ENCODE results near the gene N4BP3. TPM values are rescaled to one million over a fixed set of nuclear protein-coding genes. Genes with fewer than 3 reads are reported as not detected.

N4BP3 gene
- total and polyA plus RNA-seq, 3 experiments from 2014 or later: 1.7 to 5.3 (median 5.2) TPM

GRCh38 chr5:178104492-178104891 lies 8.8 kb upstream of the N4BP3 start:
- no peaks in the 10 kb centered on the region for H3K4me1 ChIP-seq (ENCODE audit: insufficient read depth, low read length)
- H3K9me3 ChIP-seq (ENCODE audit: low read length): no peaks in the 10 kb centered on the region
- Mint-ChIP-seq H3K9me3 (no peaks in the 10 kb centered on the region), H3K4me3 (no peak overlapping the region), H3K4me1 (peaks cover 0 to 20% (median 7%) of the 10 kb centered on the region in 3 donors), H3K27ac (peak overlapping the region in 1 of 8 donors; percentile 93), H3K36me3 (no peaks in the 10 kb centered on the region), H3K27me3 (no peaks in the 10 kb centered on the region)
- H3K4me3 ChIP-seq (ENCODE audit: low read length): no peak overlapping the region
- DNase-seq: peak in 1 of 5 donors; percentile 21
- no peaks in the 10 kb centered on the region for H3K27me3 ChIP-seq (ENCODE audit: insufficient read depth, low read length, poor library complexity, severe bottlenecking)
- H3K36me3 ChIP-seq (ENCODE audit: insufficient read depth, low read length): no peaks in the 10 kb centered on the region
- H3K27ac ChIP-seq (ENCODE audit: low read depth, low read length): no peak overlapping the region
- ChIA-PET POLR2A (no interaction called here), CTCF (interaction anchor here (1.1 kb wide), 1 partner anchor 12 kb away, joined by 3 read pairs; no protein-coding TSS in a partner anchor)

- CTCF ChIA-PET: interaction anchor here (1.6 kb wide), 1 partner anchor 14 kb away, joined by 6 read pairs; no protein-coding TSS in a partner anchor
Observed at GRCh38 chr5:178106086-178106485, 7.2 kb upstream of the N4BP3 start.

GRCh38 chr5:178106556-178107239 lies 6.6 kb upstream of the N4BP3 start:
- no peaks in the 10 kb centered on the region for H3K36me3 Mint-ChIP-seq
- H3K27ac Mint-ChIP-seq: peak overlapping the region in 2 of 8 donors; percentile 23 to 60
- Histone ChIP-seq H3K9me3 (ENCODE audit: low read length) (no peaks in the 10 kb centered on the region), H3K27me3 (ENCODE audit: insufficient read depth, low read length, poor library complexity, severe bottlenecking) (no peaks in the 10 kb centered on the region), H3K36me3 (ENCODE audit: insufficient read depth, low read length) (no peaks in the 10 kb centered on the region), H3K27ac (ENCODE audit: low read depth, low read length) (no peak overlapping the region), H3K4me1 (ENCODE audit: insufficient read depth, low read length) (no peaks in the 10 kb centered on the region), H3K4me3 (ENCODE audit: low read length) (no peak overlapping the region)
- no peak for DNase-seq
- no peaks in the 10 kb centered on the region for H3K27me3 Mint-ChIP-seq
- ChIA-PET POLR2A (no interaction called here), CTCF (interaction anchor here (1.1 to 1.8 kb wide), 3 partner anchors 14 to 39 kb away, joined by 4 to 7 read pairs (median 6); no protein-coding TSS in a partner anchor)
- no peaks in the 10 kb centered on the region for H3K9me3 Mint-ChIP-seq
- H3K4me1 Mint-ChIP-seq: peaks cover 0 to 20% (median 7%) of the 10 kb centered on the region in 3 donors
- no peak overlapping the region for H3K4me3 Mint-ChIP-seq

More at GRCh38 chr5:178106086-178106485, 7.2 kb upstream of the N4BP3 start:
- Mint-ChIP-seq H3K4me1 (peaks cover 0 to 20% (median 7%) of the 10 kb centered on the region in 3 donors), H3K9me3 (no peaks in the 10 kb centered on the region), H3K4me3 (no peak overlapping the region), H3K27me3 (no peaks in the 10 kb centered on the region), H3K27ac (no peak overlapping the region), H3K36me3 (no peaks in the 10 kb centered on the region)
- H3K4me3 ChIP-seq (ENCODE audit: low read length): no peak overlapping the region
- no peaks in the 10 kb centered on the region for H3K36me3 ChIP-seq (ENCODE audit: insufficient read depth, low read length)
- no peaks in the 10 kb centered on the region for H3K27me3 ChIP-seq (ENCODE audit: insufficient read depth, low read length, poor library complexity, severe bottlenecking)
- POLR2A ChIA-PET: interaction anchor here (0.7 kb wide), 2 partner anchors 47 to 553 kb away, joined by 4 to 9 read pairs; partner anchors contain the start of gene NHP2
- H3K4me1 ChIP-seq (ENCODE audit: insufficient read depth, low read length): no peaks in the 10 kb centered on the region
- no peak for DNase-seq
- H3K9me3 ChIP-seq (ENCODE audit: low read length): no peaks in the 10 kb centered on the region
- no peak overlapping the region for H3K27ac ChIP-seq (ENCODE audit: low read depth, low read length)

DNA sequence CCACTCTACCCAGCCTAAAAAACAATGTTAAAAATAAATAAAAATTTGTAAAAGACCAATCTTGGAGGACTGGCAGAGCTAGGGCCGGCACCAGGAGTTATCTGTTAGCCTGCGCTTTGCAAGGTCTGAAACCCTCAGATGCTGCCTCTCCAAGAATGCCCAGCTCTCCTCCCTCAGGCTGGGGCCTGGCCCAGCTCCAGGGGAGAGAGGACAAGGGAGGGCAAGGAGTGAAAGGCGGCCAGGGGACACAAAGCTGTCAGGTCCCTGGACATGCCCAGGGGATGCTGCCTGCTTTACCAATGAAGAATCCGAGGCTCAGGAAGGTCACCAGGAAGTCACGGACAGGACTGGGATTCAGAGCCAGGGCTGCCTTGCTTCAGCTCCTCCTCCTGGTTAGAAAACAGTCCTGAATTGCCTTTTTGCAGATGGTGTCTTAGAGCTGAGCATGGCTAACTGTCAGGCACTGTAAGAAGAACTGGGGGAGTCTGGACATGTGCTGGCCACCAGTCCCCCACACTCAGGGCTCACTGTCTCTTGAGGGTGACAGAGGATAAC lies 5.5 kb upstream of the N4BP3 start:
- ChIA-PET POLR2A (no interaction called here), CTCF (interaction anchor here (0.6 to 1.8 kb wide), 3 partner anchors 13 to 38 kb away, joined by 3 to 7 read pairs (median 4); no protein-coding TSS in a partner anchor)
- Histone ChIP-seq H3K9me3 (ENCODE audit: low read length) (no peaks in the 10 kb centered on the region), H3K36me3 (ENCODE audit: insufficient read depth, low read length) (no peaks in the 10 kb centered on the region), H3K4me1 (ENCODE audit: insufficient read depth, low read length) (peaks cover 3% of the 10 kb centered on the region), H3K27me3 (ENCODE audit: insufficient read depth, low read length, poor library complexity, severe bottlenecking) (no peaks in the 10 kb centered on the region), H3K4me3 (ENCODE audit: low read length) (no peak overlapping the region), H3K27ac (ENCODE audit: low read depth, low read length) (no peak overlapping the region)
- Mint-ChIP-seq H3K9me3 (no peaks in the 10 kb centered on the region), H3K27ac (peak overlapping the region in 1 of 8 donors; percentile 66), H3K4me3 (peak overlapping the region in 2 of 7 donors; percentile 32 to 80), H3K4me1 (peaks cover 3 to 24% (median 9%) of the 10 kb centered on the region in 3 donors), H3K36me3 (no peaks in the 10 kb centered on the region), H3K27me3 (no peaks in the 10 kb centered on the region)
- no peak for DNase-seq

DNA sequence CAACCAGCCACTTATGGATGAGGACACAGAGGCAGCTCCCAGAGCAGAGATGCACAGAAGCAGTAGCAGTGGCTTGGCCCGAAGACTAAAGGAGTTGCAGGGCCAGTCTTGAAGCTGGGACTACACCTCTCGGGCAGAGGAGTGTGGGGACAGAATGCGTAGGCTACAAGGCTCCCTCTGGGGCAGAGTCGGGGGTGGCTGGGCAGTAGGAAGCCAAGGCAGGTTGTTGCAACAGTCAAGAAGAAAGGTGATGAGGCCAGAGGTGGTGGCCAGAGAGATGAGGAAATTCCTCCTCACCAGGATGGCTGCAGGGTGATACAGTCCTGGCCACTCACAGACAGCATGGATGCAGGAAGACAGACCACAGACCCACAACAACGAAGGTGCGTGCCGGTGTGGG lies 4.9 kb upstream of the N4BP3 start:
- no peaks in the 10 kb centered on the region for H3K36me3 ChIP-seq (ENCODE audit: insufficient read depth, low read length)
- POLR2A ChIA-PET: no interaction called here
- Mint-ChIP-seq H3K36me3 (no peaks in the 10 kb centered on the region), H3K27ac (no peak overlapping the region), H3K27me3 (no peaks in the 10 kb centered on the region), H3K4me1 (peaks cover 6 to 28% (median 11%) of the 10 kb centered on the region in 3 donors), H3K4me3 (peak overlapping the region in 1 of 7 donors; percentile 80), H3K9me3 (no peaks in the 10 kb centered on the region)
- no peak for DNase-seq
- CTCF ChIA-PET: interaction anchor here (0.6 to 1.8 kb wide), 2 partner anchors 12 to 31 kb away, joined by 3 to 7 read pairs; no protein-coding TSS in a partner anchor
- no peaks in the 10 kb centered on the region for H3K9me3 ChIP-seq (ENCODE audit: low read length)
- H3K27ac ChIP-seq (ENCODE audit: low read depth, low read length): no peak overlapping the region
- no peak overlapping the region for H3K4me3 ChIP-seq (ENCODE audit: low read length)
- no peaks in the 10 kb centered on the region for H3K27me3 ChIP-seq (ENCODE audit: insufficient read depth, low read length, poor library complexity, severe bottlenecking)
- H3K4me1 ChIP-seq (ENCODE audit: insufficient read depth, low read length): peaks cover 5% of the 10 kb centered on the region

GRCh38 chr5:178108966-178109365 lies 4.4 kb upstream of the N4BP3 start:
- Mint-ChIP-seq H3K27me3 (no peaks in the 10 kb centered on the region), H3K4me1 (peaks cover 6 to 23% (median 8%) of the 10 kb centered on the region in 3 donors), H3K9me3 (no peaks in the 10 kb centered on the region), H3K4me3 (peak overlapping the region in 1 of 7 donors; percentile 30), H3K27ac (peak overlapping the region in 1 of 8 donors; percentile 63), H3K36me3 (no peaks in the 10 kb centered on the region)
- Histone ChIP-seq H3K27ac (ENCODE audit: low read depth, low read length) (no peak overlapping the region), H3K27me3 (ENCODE audit: insufficient read depth, low read length, poor library complexity, severe bottlenecking) (no peaks in the 10 kb centered on the region), H3K9me3 (ENCODE audit: low read length) (no peaks in the 10 kb centered on the region), H3K36me3 (ENCODE audit: insufficient read depth, low read length) (no peaks in the 10 kb centered on the region), H3K4me3 (ENCODE audit: low read length) (no peak overlapping the region), H3K4me1 (ENCODE audit: insufficient read depth, low read length) (peaks cover 6% of the 10 kb centered on the region)
- ChIA-PET POLR2A (no interaction called here), CTCF (interaction anchor here (3.1 kb wide), 1 partner anchor 12 kb away, joined by 18 read pairs; no protein-coding TSS in a partner anchor)
- no peak for DNase-seq

DNA sequence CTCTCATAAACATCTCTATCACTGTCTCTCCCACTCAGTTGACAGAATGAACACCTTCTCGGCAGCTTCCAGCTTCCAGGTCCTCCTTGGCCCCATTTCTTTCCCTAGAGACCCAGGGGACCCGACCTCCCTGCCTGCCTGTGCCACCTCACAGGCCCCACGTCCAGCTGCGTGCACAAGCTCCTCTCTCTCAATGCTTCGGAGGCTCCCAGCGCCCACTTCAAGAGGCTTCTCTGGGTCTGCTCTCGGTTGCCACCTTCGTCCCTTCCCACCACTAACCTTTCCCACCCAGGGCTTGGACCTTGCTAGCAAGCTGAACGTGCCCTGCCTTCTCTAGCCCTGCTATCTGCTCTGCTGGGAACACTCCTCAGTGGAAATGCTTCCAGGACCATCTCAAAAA lies 2.8 kb upstream of the N4BP3 start:
- Histone ChIP-seq H3K27me3 (ENCODE audit: insufficient read depth, low read length, poor library complexity, severe bottlenecking) (no peaks in the 10 kb centered on the region), H3K27ac (ENCODE audit: low read depth, low read length) (no peak overlapping the region), H3K36me3 (ENCODE audit: insufficient read depth, low read length) (no peaks in the 10 kb centered on the region), H3K4me3 (ENCODE audit: low read length) (no peak overlapping the region), H3K9me3 (ENCODE audit: low read length) (no peaks in the 10 kb centered on the region), H3K4me1 (ENCODE audit: insufficient read depth, low read length) (peaks cover 21% of the 10 kb centered on the region)
- ChIA-PET CTCF (interaction anchor here (3.1 kb wide), 1 partner anchor 11 kb away, joined by 18 read pairs; no protein-coding TSS in a partner anchor), POLR2A (no interaction called here)
- Mint-ChIP-seq H3K9me3 (no peaks in the 10 kb centered on the region), H3K36me3 (no peaks in the 10 kb centered on the region), H3K4me3 (peak overlapping the region in 1 of 7 donors; percentile 14), H3K4me1 (peaks cover 18 to 31% (median 19%) of the 10 kb centered on the region in 3 donors), H3K27me3 (no peaks in the 10 kb centered on the region), H3K27ac (peak overlapping the region in 2 of 8 donors; percentile 66 to 79)
- DNase-seq: no peak

GRCh38 chr5:178111925-178112324 lies 1.4 kb upstream of the N4BP3 start:
- H3K9me3 ChIP-seq (ENCODE audit: low read length): no peaks in the 10 kb centered on the region
- POLR2A ChIA-PET: interaction anchor here (0.7 kb wide), 1 partner anchor 144 kb away, joined by 3 read pairs; no protein-coding TSS in a partner anchor
- no peaks in the 10 kb centered on the region for H3K27me3 ChIP-seq (ENCODE audit: insufficient read depth, low read length, poor library complexity, severe bottlenecking)
- Mint-ChIP-seq H3K27me3 (peaks cover 0 to 4% of the 10 kb centered on the region in 2 donors), H3K4me1 (peaks cover 32 to 45% (median 33%) of the 10 kb centered on the region in 3 donors), H3K9me3 (no peaks in the 10 kb centered on the region), H3K27ac (peak overlapping the region in 4 of 8 donors; percentile 1 to 94 (median 67)), H3K36me3 (no peaks in the 10 kb centered on the region), H3K4me3 (peak overlapping the region in 2 of 7 donors; percentile 0 to 17)
- peaks cover 35% of the 10 kb centered on the region for H3K4me1 ChIP-seq (ENCODE audit: insufficient read depth, low read length)
- CTCF ChIA-PET: interaction anchor here (3.1 kb wide), 1 partner anchor 9 kb away, joined by 18 read pairs; no protein-coding TSS in a partner anchor
- no peaks in the 10 kb centered on the region for H3K36me3 ChIP-seq (ENCODE audit: insufficient read depth, low read length)
- no peak for DNase-seq
- no peak overlapping the region for H3K4me3 ChIP-seq (ENCODE audit: low read length)
- H3K27ac ChIP-seq (ENCODE audit: low read depth, low read length): no peak overlapping the region

Measured in CD8-positive, alpha-beta memory T cell (primary cell).